Testis (tissue), 3 donors: ENCODE data around the gene MACROH2A1. TPM values are rescaled to one million over a fixed set of nuclear protein-coding genes. Genes with fewer than 3 reads are reported as not detected.

Experiments
- DNase-seq: peaks from one replicate; pipeline ENCODE4 v3.0.0-alpha.2; 2019
- H3K27ac ChIP-seq, 2 donors: fragments of 200-600 bp; sonication (generic); one replicate each; pipeline ENCODE4 v1.5.1; 2019
- H3K27me3 ChIP-seq: fragments of 200-600 bp; sonication (generic); one replicate; pipeline ENCODE4 v1.5.1; 2019
- H3K36me3 ChIP-seq: fragments of 200-600 bp; sonication (generic); one replicate; pipeline ENCODE4 v1.5.1; 2017; ENCODE audit warnings: low read depth; ENCODE audit errors: missing control alignments
- H3K4me1 ChIP-seq: fragments of 200-600 bp; sonication (generic); one replicate; pipeline ENCODE4 v1.5.1; 2019
- H3K4me3 ChIP-seq, 2 donors: fragments of 200-600 bp; sonication (generic); one replicate each; pipeline ENCODE4 v1.5.1; 2017 to 2019
- H3K9me3 ChIP-seq: fragments of 200-600 bp; sonication (generic); one replicate; pipeline ENCODE4 v1.5.1; 2017
- CTCF ChIP-seq, 3 experiments: fragments of 450-650 bp in 2 of 3; fragments of 200-600 bp in 1 of 3; sonication (generic) in 1 of 3; IDR thresholded peaks; one replicate each; pipeline ENCODE4 v1.5.1; 2016 to 2019; ENCODE audit warnings: antibody characterized with exemption in 3 of 3, mild to moderate bottlenecking in 2 of 3, moderate library complexity in 1 of 3
- POLR2A ChIP-seq: fragments of 450-650 bp; IDR thresholded peaks from one replicate; pipeline ENCODE4 v1.6.1; 2017; ENCODE audit warnings: antibody characterized with exemption, mild to moderate bottlenecking, moderate library complexity
- WGBS, 2 donors: methylation state at CpG; one replicate each; pipeline ENCODE4 v1.1.5; 2018; 5-methylcytosine and 5-hydroxymethylcytosine counted together
- intact Hi-C: fragments of 100-400 bp; cut with DNase I; formaldehyde crosslinking; loops from one replicate; pipeline ENCODE4 v1.15.1; 2023; ENCODE audit warnings: low total_unique reads
- polyA plus RNA-seq: library from polyadenylated mRNA; stranded (reverse); fragments of 350-450 nt; fragmentation: Illumina TruSeq; extraction: RNeasy Lipid Tissue Mini Kit (QIAGEN cat#74804); gene quantifications from one replicate; pipeline ENCODE4 v1.2.3, GENCODE V29; 2014; ENCODE audit warnings: low read depth, low replicate concordance; ENCODE audit not compliant: insufficient read depth
- total RNA-seq, 2 donors: library from RNA; depleted of rRNA; stranded (reverse); fragments of >200 nt; gene quantifications; one replicate each; pipeline ENCODE4 v1.2.3, GENCODE V29; 2016

MACROH2A1 gene
- total and polyA plus RNA-seq, 3 donors from 2014 or later = 92.9 to 191 (median 178) TPM

GRCh38 chr5:135433681-135434426 lies 34.8 kb upstream of the MACROH2A1 start:
- H3K9me3 ChIP-seq = no peaks in the 10 kb centered on the region
- no peak for DNase-seq
- no peak overlapping the region for H3K4me3 ChIP-seq
- no peaks in the 10 kb centered on the region for H3K27me3 ChIP-seq
- H3K27ac ChIP-seq = no peak overlapping the region
- intact Hi-C loops = no loop called here
- 57 to 66% methylated on average over 11 to 12 of the region's 12 CpGs for WGBS, 2 donors
- no peak for TF ChIP-seq POLR2A
- no peak for TF ChIP-seq CTCF (IDR thresholded peaks at IDR 0.05)
- no peaks in the 10 kb centered on the region for H3K36me3 ChIP-seq
- H3K4me1 ChIP-seq = peaks cover 18% of the 10 kb centered on the region

- Histone ChIP-seq H3K9me3 (no peaks in the 10 kb centered on the region), H3K27ac (no peak overlapping the region), H3K27me3 (no peaks in the 10 kb centered on the region), H3K36me3 (no peaks in the 10 kb centered on the region), H3K4me1 (peaks cover 3% of the 10 kb centered on the region), H3K4me3 (no peak overlapping the region)
- TF ChIP-seq POLR2A = no peak
- no peak for TF ChIP-seq CTCF (IDR thresholded peaks at IDR 0.05)
- no peak for DNase-seq
- intact Hi-C loops = no loop called here
- WGBS, 2 donors = 88 to 100% methylated on average over 1 to 4 of the region's 4 CpGs
These were observed 33.1 kb upstream of the MACROH2A1 start for GRCh38 chr5:135432113-135432512.

DNA sequence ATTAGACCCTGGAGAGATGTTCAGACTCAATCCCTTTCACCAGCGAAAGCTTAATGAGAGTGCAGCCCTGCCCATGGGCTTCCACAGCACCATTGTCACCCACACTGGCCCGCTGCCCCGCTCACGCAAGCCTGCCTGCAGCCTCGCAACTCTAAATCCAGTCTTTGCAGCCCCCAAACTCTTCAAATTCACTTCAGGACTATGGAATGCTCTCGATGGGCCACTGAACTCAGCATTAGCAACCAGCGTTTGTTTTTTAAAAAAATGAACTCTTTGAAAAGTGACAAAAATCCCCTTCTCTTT lies 31.1 kb upstream of the MACROH2A1 start:
- no peaks in the 10 kb centered on the region for H3K9me3 ChIP-seq
- H3K27me3 ChIP-seq = no peaks in the 10 kb centered on the region
- TF ChIP-seq CTCF (IDR thresholded peaks at IDR 0.05) (no peak), POLR2A (no peak)
- no peaks in the 10 kb centered on the region for H3K4me1 ChIP-seq
- no peak overlapping the region for H3K27ac ChIP-seq
- no peak for DNase-seq
- H3K4me3 ChIP-seq = no peak overlapping the region
- WGBS, 2 donors = 64 to 74% methylated on average over 7 of the region's 7 CpGs
- H3K36me3 ChIP-seq = no peaks in the 10 kb centered on the region
- intact Hi-C loops = no loop called here

GRCh38 chr5:135429301-135430134 lies 30.5 kb upstream of the MACROH2A1 start:
- Histone ChIP-seq H3K27ac (no peak overlapping the region), H3K4me3 (no peak overlapping the region), H3K4me1 (no peaks in the 10 kb centered on the region), H3K27me3 (no peaks in the 10 kb centered on the region), H3K36me3 (no peaks in the 10 kb centered on the region), H3K9me3 (no peaks in the 10 kb centered on the region)
- intact Hi-C loops = no loop called here
- TF ChIP-seq CTCF (IDR thresholded peaks at IDR 0.05) (no peak), POLR2A (no peak)
- peak; percentile 42 for DNase-seq
- WGBS, 2 donors = 46 to 48% methylated on average over 12 of the region's 12 CpGs
